AG04450 (cell line): ENCODE data around the gene PALMD. TPM values are rescaled to one million over a fixed set of nuclear protein-coding genes. Genes with fewer than 3 reads are reported as not detected.

Experiments used
- CTCF ChIA-PET: fragments of 300-600, 350-600 bp; formaldehyde crosslinking; extraction: SDS; loops from one replicate; lab custom pipeline; 2022; ENCODE audit warnings: antibody characterized with exemption, inconsistent platforms; lab: Charles Lee
- POLR2A ChIA-PET: fragments of 350-600 bp; formaldehyde crosslinking; extraction: SDS; loops from one replicate; lab custom pipeline; 2021; ENCODE audit warnings: antibody characterized with exemption, inconsistent platforms; lab: Yijun Ruan, JAX
- DNase-seq: peaks from one replicate; pipeline ENCODE4 v3.0.0-alpha.2; 2011; ENCODE audit warnings: low read depth, low spot score
- H3K27ac ChIP-seq: one replicate; pipeline ENCODE4 v1.5.1; 2012; ENCODE audit warnings: low read depth, low read length, control low read depth
- H3K27me3 ChIP-seq: one replicate; pipeline ENCODE4 v1.6.0; 2012; ENCODE audit warnings: low read length; ENCODE audit not compliant: control insufficient read depth, insufficient read depth
- H3K4me3 ChIP-seq: 2 replicates; pipeline ENCODE4 v1.5.1; 2011; ENCODE audit warnings: mild to moderate bottlenecking, low read depth, low read length, control low read depth
- H3K9me3 ChIP-seq: 2 replicates; pipeline ENCODE4 v1.5.1; 2012; ENCODE audit warnings: low read length; ENCODE audit not compliant: control insufficient read depth, insufficient read depth
- CTCF ChIP-seq: IDR thresholded peaks from 2 replicates; pipeline ENCODE4 v1.5.1; 2011; ENCODE audit warnings: low read depth, low read length, control low read depth, inconsistent platforms
- polyA minus RNA-seq: library from RNA; depleted of rRNA, polyadenylated mRNA; stranded (reverse); fragments of >200 nt; gene quantifications from 2 replicates; pipeline ENCODE4 v1.2.3, GENCODE V29; 2011; rRNA and poly(A)+ RNA removed
- polyA plus RNA-seq: library from polyadenylated mRNA; depleted of rRNA; stranded (reverse); fragments of >200 nt; gene quantifications from 2 replicates; pipeline ENCODE4 v1.2.3, GENCODE V29; 2011; rRNA removed

PALMD gene
- polyA plus RNA-seq (0.37 and 0.43 TPM in 2 replicates), polyA minus RNA-seq (0.22 and 0.28 TPM in 2 replicates)

- H3K27ac ChIP-seq: no peak within 1 kb of the TSS
- CTCF ChIA-PET: interaction anchor here (0.6 kb wide), 1 partner anchor 39 kb away, joined by 3 read pairs; no protein-coding TSS in a partner anchor
- POLR2A ChIA-PET: interaction anchor here (0.8 kb wide), 1 partner anchor 40 kb away, joined by 3 read pairs; no protein-coding TSS in a partner anchor
- peak within 1 kb of the TSS; percentile 27 for H3K4me3 ChIP-seq
- no peaks in the 10 kb centered on the region for H3K27me3 ChIP-seq
- no peak for DNase-seq
- TF ChIP-seq CTCF: no peak
- H3K9me3 ChIP-seq: no peaks in the 10 kb centered on the region
Observed at GRCh38 chr1:99645699-99646531, at the start of gene PALMD. Gene PALMD (plus strand): TSS chr1:99646113. CDS start chr1:99646318, 205 bp downstream.

- H3K27me3 ChIP-seq: no peaks in the 10 kb centered on the region
- ChIA-PET POLR2A (interaction anchor here (1.0 to 1.5 kb wide), 2 partner anchors 58 to 87 kb away, joined by 3 to 7 read pairs; no protein-coding TSS in a partner anchor), CTCF (interaction anchor here (0.5 to 1.5 kb wide), 2 partner anchors 117 to 420 kb away, joined by 3 read pairs; no protein-coding TSS in a partner anchor)
- H3K4me3 ChIP-seq: no peak overlapping the region
- DNase-seq: no peak
- peak overlapping the region; percentile 40 for H3K27ac ChIP-seq
- no peaks in the 10 kb centered on the region for H3K9me3 ChIP-seq
- no peak for TF ChIP-seq CTCF
Observed at GRCh38 chr1:99598738-99599411, 47.0 kb upstream of the PALMD start.

GRCh38 chr1:99599678-99600175 lies 46.2 kb upstream of the PALMD start:
- ChIA-PET CTCF (interaction anchor here (1.5 kb wide), 1 partner anchor 118 kb away, joined by 3 read pairs; no protein-coding TSS in a partner anchor), POLR2A (interaction anchor here (1.0 to 1.5 kb wide), 2 partner anchors 59 to 86 kb away, joined by 3 to 7 read pairs; no protein-coding TSS in a partner anchor)
- DNase-seq: peak; percentile 77
- Histone ChIP-seq H3K9me3 (no peaks in the 10 kb centered on the region), H3K27ac (peak overlapping the region; percentile 81), H3K4me3 (no peak overlapping the region), H3K27me3 (no peaks in the 10 kb centered on the region)
- TF ChIP-seq CTCF: no peak

GRCh38 chr1:99600782-99601181 lies 45.1 kb upstream of the PALMD start:
- POLR2A ChIA-PET: no interaction called here
- Histone ChIP-seq H3K27ac (no peak overlapping the region), H3K27me3 (no peaks in the 10 kb centered on the region), H3K4me3 (no peak overlapping the region), H3K9me3 (no peaks in the 10 kb centered on the region)
- DNase-seq: no peak
- CTCF ChIA-PET: no interaction called here
- no peak for TF ChIP-seq CTCF
